HG02623 (cell line): Measurements from ENCODE around the gene LUC7L.
A peak's percentile ranks its signal among the peaks of the same experiment; 100 is the strongest.
"Not testable (repeated sequence)": the region's sequence is repeated elsewhere in the genome, so short reads cannot be mapped to it uniquely, and the experiment has no call there.

ENCODE experiments used
- ATAC-seq: cut with Tn5 transposase; IDR thresholded peaks from one replicate; pipeline ENCODE4 v1.9.1; 2021; ENCODE audit warnings: moderate library complexity; ENCODE audit not compliant: unreplicated experiment

LUC7L gene

DNA sequence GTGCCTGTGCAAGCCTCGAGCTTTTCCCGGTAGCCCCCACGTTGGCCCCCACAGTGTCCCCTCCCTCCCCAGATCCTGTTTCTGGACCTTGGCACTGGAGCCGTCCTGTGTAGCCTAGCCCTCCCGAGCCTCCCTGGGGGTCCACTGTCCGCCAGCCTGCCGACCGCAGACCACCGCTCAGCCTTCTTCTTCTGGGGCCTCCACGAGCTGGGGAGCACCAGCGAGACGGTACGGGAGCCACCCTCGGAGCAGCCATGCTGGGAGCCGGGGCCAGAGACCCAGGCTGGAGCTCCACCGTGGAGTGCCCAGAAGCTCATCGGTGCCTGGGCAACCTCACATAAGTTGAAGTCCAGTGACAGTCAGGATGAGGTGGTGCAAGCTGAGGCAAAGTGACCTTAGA, 34.7 kb upstream of the LUC7L start:
- ATAC-seq = no peak

DNA sequence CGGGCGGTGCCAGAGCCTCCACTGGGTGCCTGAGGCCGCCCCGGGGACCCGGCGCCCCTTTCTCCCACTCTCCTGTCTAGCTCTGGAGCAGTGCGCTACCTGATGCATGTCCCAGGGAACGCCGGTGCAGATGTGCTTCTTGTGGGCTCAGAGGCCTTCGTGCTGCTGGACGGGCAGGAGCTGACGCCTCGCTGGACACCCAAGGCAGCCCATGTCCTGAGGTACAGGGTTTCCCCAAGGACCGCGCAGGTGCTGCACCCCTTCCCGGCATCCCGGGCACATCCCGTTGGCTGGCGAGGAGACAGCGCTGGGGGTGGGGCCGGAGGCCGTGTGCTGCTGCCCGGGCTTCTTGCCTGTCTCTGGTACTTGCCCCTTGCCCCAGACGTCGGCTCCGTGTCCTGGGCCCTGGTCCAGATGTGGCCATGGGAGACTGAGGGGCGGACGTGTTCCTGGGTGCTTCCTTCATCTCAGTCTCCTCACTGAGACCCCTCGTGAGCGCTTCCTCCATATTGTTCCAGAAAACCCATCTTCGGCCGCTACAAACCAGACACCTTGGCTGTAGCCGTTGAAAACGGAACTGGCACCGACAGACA, 34.0 kb upstream of the LUC7L start:
- no peak for ATAC-seq

- ATAC-seq = no peak
Observed at GRCh38 chr16:262121-262745, 33.0 kb upstream of the LUC7L start.

GRCh38 chr16:261031-261691, 31.9 kb upstream of the LUC7L start:
- no peak for ATAC-seq

- no peak for ATAC-seq
Observed at GRCh38 chr16:260326-260725, 31.1 kb upstream of the LUC7L start.

GRCh38 chr16:259814-260253, 30.6 kb upstream of the LUC7L start:
- ATAC-seq = no peak

GRCh38 chr16:259226-259625, 30.0 kb upstream of the LUC7L start:
- ATAC-seq = no peak

DNA sequence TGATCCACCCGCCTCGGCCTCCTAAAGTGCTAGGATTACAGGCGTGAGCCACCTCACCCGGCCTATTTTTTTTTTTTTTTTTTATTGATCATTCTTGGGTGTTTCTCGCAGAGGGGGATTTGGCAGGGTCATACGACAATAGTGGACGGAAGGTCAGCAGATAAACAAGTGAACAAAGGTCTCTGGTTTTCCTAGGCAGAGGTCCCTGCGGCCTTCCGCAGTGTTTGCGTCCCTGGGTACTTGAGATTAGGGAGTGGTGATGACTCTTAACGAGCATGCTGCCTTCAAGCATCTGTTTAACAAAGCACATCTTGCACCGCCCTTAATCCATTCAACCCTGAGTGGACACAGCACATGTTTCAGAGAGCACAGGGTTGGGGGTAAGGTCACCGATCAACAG, 28.8 kb upstream of the LUC7L start:
- ATAC-seq = not testable (repeated sequence)

DNA sequence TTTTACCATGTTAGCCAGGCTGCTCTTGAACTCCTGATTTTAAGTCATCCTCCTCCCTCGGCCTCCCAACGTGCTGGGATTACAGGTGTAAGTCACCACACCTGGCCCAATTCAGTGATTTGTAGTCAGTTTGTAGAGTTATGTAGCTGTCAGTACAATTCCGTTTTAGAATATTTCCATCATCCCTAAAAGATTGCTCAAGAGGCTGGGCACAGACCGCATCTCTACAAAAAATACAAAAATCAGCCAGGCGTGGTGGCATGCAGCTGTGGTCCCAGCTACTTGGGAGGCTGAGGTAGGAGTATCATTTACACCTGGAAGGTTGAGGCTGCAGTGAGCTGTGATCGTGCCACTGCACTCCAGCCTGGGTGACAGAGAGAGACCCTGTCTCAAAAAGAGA, 25.9 kb upstream of the LUC7L start:
- no peak for ATAC-seq

DNA sequence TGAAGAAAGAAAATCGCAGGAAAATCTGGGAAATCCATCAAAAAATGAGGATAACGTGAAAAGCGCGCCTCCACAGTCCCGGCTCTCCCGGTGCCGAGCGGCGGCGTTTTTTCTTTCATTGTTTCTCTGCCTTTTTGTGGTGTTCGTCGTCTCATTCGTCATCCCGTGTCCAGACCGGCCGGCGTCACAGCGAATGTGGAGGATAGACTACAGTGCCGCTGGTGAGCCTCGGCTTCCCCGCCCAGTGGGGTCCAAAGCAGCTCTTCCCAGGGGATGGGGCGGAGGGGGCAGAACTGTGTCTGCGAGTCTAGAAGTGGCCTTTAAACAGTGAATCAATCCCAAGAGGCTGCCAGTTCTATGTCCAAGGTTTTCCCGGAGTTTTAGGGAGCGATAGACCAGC, 25.2 kb upstream of the LUC7L start:
- ATAC-seq = no peak

DNA sequence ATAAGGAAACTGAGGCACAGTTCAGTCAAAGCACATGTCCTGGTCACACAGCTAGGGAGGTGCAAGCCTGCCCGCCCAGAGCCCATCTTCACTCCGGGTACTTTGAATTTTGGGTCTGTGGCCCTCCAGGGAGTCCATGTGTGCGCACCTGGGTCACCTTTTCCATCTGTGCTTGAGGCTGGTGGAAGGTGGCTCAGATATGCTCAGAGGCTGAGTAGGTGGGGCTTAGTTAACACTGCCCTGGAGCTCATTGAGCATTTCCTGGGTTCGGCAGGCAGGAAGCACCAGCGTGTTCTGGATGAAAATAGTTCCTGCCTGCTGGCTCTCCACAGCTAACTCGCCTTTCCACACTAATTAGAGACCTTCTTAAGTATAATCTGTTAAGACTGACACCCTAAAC, 24.6 kb upstream of the LUC7L start:
- no peak for ATAC-seq

DNA sequence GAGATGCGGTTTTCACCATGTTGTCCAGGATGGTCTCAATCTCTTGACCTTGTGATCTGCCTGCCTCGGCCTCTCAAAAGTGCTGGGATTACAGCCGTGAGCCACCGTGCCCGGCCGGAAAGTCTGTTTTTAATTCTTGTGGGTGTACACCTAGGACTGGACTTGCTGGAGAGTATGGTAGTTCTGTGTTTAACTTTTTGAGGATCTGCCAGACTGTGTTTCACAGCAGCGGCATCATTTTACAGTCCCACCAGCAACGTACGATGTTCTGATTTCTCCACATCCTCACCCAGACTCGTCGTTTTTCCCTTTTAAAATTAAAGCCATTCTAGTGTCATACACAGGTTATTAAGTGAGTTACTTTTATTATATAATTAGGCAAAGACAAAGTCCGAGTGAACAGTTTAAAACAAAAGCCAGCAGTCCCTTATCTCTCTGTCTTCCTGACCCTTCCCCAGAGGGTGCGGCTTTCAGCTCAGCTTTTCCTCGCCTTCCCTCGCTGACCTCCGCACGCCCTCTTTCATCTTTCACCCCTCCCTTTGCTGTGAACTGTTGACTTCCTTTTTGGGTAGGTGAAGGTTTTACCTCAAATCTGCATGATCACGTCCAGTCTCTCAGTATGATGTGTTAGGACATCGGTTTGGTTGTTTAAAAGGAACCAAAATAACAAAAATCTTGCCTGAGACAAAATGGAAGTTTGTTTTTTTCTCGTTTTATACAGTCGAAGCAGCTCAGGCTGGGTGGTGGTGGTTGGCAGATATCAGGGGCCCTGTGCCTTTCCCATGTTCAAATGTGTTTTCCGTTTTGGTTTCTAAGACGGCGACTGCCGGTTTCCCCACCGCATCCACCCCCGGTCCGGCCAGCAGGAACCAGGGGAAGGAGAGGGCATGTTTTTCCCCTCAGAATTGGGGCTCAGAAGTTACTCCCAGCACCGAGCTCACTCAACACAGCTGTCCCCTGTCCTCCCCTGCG, 23.4 kb upstream of the LUC7L start:
- no peak for ATAC-seq

DNA sequence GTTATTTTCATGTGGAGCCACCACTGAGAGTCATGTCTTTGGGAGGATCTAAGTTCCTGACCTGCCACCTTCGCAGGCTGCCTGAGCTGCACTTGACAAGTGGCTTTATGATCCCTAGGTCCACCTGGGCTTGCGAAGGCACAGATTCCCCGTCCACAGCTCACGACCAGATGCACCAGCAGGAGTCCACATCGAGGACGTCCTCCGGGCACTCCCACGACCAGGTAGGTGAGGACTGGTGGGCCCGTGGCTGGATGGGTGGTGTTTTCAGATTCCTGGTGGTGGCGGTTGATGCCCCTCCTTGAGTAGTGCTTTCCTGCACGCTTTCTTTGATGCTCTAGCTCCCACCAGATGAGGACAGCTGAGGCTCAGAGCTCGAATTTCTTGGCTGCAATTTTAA, 20.2 kb upstream of the LUC7L start:
- ATAC-seq = no peak

DNA sequence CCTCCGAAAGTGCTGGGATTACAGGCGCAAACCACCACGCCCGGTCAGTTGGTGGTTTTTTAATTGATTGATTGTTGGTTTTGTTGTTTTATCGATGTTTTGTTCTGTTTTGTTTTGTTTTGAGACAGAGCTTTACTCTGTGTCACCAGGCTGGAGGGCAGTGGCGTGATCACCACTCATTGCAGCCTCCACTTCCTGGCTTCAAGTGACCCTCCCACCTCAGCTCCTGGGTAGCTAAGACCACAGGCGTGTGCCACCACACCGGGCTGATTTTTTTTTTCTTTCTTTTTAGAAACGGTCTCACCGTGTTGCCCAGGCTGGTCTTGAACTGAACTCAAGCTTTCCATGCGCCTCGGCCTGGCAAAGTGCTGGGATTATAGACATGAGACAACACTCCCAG, 17.8 kb upstream of the LUC7L start:
- ATAC-seq = no peak

DNA sequence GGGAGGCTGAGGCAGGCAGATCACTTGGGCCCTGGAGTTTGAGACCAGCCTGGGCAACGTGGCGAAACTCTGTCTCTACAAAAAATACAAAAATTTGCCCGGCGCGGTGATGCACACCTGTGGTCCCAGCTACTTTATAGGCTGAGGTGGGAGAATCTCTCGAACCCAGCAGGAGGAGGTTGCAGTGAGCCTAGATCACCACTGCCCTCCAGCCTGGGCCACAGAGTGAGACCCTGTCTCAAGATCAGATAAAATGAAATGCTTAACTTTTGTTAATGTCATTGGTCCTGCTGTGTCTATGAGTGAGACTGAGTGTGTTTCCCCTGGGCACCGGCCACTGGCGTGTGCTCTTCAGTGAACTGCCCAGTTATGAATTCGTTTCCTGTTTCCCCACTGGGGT, 15.9 kb upstream of the LUC7L start:
- ATAC-seq = no peak

DNA sequence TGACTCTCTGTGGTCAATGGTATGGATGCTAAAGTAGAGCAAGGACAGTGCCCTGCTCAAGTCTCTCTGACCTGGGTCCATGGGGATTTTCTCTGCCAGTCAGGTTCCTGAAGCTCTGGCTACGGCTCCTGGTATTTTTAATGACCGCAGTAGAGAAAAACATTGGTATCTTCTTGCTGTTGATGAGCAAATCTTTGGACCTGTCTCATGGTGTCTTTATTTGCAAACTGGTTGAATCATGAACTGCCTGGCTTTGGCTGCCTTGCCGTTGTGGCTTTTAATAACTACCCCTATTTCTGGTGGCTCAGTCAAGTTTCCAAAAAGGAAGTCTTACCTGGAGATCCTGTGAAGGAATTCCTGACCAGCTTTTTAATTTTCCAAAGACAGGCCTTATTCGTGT, 14.1 kb upstream of the LUC7L start:
- ATAC-seq = no peak

DNA sequence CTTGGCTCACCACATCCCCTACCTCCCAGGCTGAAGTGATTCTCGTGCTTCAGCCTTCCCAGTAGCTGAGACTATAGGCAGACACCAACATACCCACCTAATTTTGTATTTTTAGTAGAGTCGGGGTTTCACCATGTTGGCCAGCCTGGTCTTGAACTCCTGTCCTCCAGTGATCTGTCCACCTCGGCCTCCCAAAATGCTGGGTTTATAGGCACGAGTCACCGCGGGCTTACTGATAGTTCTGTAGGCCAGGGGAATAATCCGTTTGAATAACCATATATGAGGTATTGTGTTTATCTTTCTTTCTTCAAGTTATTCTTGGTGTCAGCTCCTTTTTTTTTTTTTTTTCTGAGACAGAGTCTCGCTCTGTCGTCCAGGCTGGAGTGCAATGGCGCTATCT, 13.0 kb upstream of the LUC7L start:
- no peak for ATAC-seq

DNA sequence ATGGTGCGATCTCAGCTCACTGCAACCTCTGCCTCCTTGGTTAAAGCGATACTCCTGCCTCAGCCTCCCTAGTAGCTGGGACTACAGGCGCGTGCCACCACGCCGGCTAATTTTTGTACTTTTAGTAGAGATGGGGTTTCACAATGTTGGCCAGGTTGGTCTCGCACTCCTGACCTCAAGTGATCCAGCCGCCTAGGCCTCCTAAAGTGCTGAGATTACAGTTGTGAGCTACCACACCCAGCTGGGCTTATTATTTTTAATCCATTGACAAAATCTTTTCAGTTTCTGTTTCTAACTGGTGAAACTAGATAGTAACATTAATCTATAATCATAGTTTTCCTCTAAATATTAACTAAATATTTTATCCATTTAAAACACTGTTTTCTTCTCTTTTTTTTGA, 11.3 kb upstream of the LUC7L start:
- no peak for ATAC-seq

- no peak for ATAC-seq
Observed at GRCh38 chr16:239948-240277, 10.7 kb upstream of the LUC7L start.

DNA sequence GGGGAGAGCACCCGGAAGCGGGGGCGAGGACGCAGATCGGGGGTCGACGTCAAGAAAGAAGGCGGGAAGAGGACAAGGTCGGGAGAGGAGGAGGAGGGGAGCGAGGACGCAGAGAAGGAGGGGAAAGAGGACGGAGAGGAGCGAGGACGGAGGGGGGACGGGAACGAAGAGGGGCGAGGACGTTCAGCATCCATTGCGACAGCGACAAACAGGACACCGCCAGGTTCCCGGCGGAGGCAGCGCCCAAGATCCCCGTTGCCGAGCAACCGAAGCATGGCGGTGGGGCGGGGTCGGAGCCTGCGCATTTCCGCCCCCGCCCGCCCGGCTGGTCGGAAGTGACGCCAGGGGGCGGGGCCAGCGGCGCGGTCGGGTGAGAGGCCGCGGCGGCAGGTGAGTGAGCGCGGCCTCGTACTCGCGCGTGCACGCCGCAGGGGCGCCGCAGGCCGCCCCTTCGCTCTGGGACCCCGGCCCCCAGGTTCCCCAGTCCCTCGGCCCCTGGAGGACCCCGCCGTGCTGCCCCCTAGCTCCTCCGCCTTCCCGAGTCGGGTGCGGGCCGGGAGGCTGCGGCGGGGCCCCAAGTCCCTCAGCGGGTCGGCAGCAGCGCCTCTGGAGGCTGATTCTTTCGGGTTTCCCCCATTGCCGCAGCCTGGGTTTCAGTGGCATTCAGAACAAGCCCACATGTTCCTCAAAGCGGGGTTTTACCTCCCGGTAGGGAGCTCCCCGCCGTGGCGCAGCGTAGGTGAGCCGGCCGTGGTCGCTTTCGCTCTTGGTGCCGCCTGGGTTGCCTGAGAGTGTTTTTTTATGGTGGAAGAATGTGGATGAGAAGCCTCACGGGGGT, 5.4 kb upstream of the LUC7L start, which contains the start of gene FAM234A:
Gene FAM234A, plus strand, starts transcription at position 354 of the 838 bp plus-strand sequence. CDS start 19,593 bp downstream, outside the sequence.
- peak; percentile 75 for ATAC-seq

GRCh38 chr16:230949-231348, 1.7 kb upstream of the LUC7L start:
- no peak for ATAC-seq
